GM13976 (cell line): Measurements from ENCODE around the gene TSEN2.

Source experiments
- DNase-seq: peaks from one replicate; pipeline ENCODE4 v3.0.0; 2012; ENCODE audit warnings: low spot score
- CTCF ChIP-seq: IDR thresholded peaks from 2 replicates; pipeline ENCODE4 v1.5.1; 2012; ENCODE audit warnings: borderline replicate concordance, mild to moderate bottlenecking; ENCODE audit not compliant: insufficient read depth; ENCODE audit errors: extremely low read depth, missing control alignments, control extremely low read depth
- in situ Hi-C: fragments of 300-500 bp; cut with MboI; formaldehyde crosslinking; loops from one replicate; pipeline ENCODE4 v1.12.0; 2022; ENCODE audit warnings: low sequenced_read_pairs, mixed read lengths, inconsistent platforms; ENCODE audit not compliant: unreplicated experiment

Gene TSEN2

GRCh38 chr3:12509466-12509865 is 25.2 kb downstream of the TSEN2 start:
- no peak for TF ChIP-seq CTCF
- no peak for DNase-seq
- in situ Hi-C loops: no loop called here

- in situ Hi-C loops: no loop called here
Measured at GRCh38 chr3:12512534-12513118, 28.3 kb downstream of the TSEN2 start.

GRCh38 chr3:12513694-12514446 is 29.6 kb downstream of the TSEN2 start:
- DNase-seq: no peak
- TF ChIP-seq CTCF: no peak
- in situ Hi-C loops: no loop called here

More at GRCh38 chr3:12512534-12513118, 28.3 kb downstream of the TSEN2 start:
- DNase-seq: no peak
- no peak for TF ChIP-seq CTCF

- no peak for DNase-seq
- TF ChIP-seq CTCF: no peak
- in situ Hi-C loops: no loop called here
Measured at GRCh38 chr3:12515631-12516030, 31.4 kb downstream of the TSEN2 start.

GRCh38 chr3:12516873-12517272 is 32.6 kb downstream of the TSEN2 start:
- TF ChIP-seq CTCF: no peak
- in situ Hi-C loops: no loop called here
- DNase-seq: no peak

GRCh38 chr3:12518261-12519028 is 34.2 kb downstream of the TSEN2 start:
- TF ChIP-seq CTCF: no peak
- in situ Hi-C loops: no loop called here
- no peak for DNase-seq
